HG03342 (cell line): ENCODE results near the gene SLC37A2.
"Not testable (repeated sequence)": the region's sequence is repeated elsewhere in the genome, so short reads cannot be mapped to it uniquely, and the experiment has no call there.

Experiments used
- ATAC-seq: cut with Tn5 transposase; IDR thresholded peaks from one replicate; pipeline ENCODE4 v1.9.1; 2021; ENCODE audit warnings: mild to moderate bottlenecking, moderate library complexity; ENCODE audit not compliant: unreplicated experiment

SLC37A2 gene

DNA sequence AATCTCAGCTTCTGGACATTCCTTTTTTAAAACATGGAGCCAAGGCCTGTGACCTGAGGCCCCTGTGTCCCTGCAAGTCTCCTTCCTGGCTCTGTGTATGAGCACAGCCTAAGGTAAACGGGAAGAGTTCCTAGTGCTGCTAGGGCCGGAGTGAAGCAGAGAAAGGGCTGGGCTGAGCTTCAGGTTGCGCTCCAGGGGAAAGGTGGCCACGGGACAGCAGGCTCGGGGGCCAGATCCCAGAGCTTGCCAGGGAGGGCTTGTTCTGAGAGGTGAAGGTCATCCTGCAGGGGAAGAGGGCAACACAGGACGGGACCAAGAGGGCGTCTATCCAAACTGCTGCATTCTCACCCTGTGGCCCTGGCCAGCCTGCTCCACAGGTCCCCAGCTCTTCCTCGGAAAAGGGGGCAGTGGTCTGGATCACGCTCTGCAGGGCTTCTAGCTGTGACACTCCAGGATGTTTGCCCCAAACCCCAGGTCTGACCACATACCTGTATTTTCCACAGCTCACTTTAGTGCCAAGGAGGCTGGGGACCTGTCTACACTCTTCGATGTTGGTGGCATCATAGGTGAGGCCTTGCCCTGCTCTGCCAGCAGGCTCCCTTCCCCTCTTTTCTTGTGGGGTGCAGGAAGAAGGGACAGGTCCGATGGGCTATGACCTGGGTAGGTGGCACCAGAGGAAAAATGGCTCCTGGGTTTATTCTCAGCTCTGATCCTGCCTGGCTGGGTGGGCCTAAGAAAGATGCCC is 20.4 kb downstream of the SLC37A2 start:
- no peak for ATAC-seq

DNA sequence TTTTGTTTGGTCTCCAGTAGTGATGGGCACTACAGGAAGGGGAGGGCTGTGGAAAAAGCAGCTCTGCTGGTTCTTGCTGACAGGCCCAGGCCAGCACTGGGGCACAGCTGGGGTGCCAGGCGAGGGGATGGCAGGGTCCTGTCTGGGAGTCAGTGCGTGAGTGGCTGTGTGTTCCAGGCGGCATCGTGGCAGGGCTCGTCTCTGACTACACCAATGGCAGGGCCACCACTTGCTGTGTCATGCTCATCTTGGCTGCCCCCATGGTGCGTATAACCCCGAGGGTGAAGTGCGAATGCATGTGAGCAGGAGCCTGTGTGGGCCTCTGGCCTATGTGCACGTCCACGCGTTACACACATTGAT is 20.9 kb downstream of the SLC37A2 start:
- ATAC-seq = no peak

DNA sequence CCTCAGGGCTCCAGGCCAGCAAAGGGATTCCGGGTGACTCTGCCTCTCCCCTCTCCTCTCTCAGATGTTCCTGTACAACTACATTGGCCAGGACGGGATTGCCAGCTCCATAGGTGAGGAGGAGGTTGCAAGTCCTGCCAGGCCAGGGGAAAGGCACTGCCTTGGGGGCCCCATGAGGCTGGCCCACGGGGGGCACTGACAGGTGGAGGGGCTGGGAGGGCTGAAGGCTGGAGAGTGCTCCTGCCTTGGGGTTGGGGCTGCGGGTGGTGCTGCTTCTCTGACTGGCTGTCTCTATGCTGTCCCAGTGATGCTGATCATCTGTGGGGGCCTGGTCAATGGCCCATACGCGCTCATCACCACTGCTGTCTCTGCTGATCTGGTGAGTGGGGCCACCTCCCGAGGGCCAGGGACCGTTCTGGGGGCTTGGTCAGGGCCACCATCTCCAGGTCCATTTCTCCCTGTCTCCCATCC is 21.7 kb downstream of the SLC37A2 start:
- ATAC-seq = no peak

DNA sequence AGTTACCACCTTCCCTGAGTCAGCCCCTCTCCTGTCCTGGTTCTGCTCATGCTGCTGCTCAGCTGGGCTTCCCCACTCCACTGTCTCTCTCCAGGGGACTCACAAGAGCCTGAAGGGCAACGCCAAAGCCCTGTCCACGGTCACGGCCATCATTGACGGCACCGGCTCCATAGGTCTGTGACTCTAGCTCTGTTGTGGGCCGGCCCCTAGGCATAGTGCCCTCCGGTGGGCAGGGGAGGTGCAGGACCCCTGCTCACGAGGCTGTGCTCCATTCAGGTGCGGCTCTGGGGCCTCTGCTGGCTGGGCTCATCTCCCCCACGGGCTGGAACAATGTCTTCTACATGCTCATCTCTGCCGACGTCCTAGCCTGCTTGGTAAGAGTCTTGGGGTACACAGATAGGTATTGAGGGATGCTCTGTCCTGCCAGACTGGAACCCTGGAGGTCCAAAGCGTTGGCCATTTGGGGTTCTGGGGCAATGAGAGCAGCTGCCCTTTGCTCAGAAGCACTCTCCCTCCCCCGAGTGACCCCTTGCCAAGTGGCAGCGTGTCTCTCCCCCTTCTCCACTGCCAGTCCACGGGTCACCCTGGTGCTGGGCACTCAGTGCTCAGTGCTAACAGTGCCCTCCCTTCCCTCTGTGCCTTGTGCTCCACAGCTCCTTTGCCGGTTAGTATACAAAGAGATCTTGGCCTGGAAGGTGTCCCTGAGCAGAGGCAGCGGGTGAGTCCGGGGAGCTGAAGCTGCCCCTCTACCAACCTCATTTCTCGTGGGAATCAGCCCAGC is 22.4 kb downstream of the SLC37A2 start:
- no peak for ATAC-seq

DNA sequence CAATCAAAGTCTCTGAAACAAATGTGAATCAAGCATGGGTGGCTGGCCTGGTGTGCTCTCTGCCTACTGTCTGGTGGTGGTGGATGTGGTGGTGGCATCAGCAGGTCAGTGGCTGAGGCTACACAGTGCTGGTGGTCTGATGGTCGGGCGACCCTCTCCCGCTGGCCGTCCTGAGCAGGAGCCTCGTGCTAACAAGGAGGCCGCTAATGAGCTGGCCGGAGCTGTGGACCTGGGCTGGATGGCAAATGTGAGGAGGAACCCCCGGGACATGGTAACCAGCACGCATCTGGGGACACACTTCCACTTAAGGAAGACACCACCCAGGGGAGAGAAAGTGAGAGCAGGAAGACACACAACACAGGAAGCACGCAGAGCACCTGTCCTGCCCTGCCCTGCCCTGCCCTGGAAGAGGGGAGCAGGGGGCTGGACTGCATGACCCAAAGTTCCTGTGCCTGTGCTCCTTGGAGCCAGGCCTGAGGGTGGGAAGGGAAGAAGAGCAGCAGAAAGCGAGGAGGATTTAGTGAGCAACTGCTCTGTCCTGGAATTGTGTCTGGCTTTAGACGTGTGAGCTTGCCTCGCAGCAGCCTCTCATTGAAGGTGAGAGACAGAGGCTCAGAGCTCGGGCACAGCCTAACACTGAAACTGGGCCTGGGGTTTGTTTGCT is 23.7 kb downstream of the SLC37A2 start:
- no peak for ATAC-seq

DNA sequence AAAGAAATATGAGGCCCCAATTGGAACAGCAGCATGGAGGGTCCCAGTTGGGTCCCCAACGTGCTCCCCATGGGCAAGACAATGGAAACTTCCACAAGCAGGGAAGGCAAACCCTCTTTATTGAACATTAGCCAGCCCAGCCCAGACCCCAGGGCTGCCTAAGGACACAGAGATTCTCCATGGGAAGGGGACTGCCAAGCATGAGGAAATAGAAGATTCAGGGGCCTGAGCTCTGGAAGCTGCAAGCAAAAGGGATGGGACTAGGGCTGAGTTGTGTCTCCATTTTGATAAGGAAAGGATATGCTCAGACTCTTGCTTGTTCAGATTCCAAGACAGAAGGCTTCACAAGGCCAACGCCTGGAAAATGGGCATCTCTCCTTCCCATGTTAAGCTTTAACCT is 25.0 kb downstream of the SLC37A2 start:
- no peak for ATAC-seq

DNA sequence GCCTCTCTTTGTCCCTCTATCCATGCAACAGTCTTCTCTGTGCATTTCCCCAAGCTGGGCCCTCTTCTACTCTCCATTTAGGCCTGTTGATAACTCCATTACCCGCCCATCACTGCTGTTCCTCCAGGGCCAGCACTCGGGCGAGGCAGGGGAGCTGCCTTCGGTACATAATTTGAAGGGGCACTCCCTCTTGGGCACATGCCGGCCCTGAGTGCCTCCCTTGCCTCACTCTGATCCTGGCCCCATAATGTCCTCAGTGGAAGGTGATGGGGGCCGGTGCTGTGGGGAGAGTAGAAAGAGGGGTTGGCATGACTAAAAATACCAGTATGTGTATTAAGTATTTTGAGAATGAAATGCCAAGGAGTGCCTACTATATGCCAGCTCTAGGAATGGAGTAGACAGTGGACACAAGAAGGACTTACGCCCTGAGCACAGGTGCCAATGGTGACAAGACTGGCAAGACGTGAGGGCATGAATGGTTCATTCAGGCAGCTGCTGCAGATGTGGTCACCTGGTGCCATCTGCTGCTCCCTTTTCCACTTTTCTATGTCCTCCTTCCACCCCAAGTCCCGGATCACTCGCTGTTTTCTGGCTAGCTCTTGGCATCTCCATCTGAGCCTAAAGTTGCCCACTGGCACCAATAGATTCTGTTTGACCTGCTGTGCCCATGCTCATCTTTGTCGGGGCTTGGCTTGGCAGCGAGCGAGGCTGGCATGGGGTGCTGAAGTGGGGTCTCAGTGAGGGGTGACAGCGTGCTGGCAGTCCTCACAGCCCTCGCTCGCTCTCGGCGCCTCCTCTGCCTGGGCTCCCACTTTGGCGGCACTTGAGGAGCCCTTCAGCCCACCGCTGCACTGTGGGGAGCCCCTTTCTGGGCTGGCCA is 25.7 kb downstream of the SLC37A2 start:
- ATAC-seq = no peak

DNA sequence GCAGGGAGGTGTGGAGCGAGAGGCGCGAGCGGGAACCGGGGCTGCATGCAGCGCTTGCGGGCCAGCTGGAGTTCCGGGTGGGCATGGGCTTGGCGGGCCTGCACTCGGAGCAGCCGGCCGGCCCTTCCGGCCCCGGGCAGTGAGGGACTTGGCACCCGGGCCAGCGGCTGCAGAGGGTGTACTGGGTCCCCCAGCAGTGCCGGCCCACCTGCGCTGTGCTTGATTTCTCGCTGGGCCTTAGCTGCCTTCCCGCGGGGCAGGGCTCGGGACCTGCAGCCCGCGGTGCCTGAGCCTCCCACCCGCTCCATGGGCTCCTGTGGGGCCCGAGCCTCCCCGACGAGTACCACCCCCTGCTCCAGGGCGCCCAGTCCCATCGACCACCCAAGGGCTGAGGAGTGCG is 26.4 kb downstream of the SLC37A2 start:
- ATAC-seq = not testable (repeated sequence)

DNA sequence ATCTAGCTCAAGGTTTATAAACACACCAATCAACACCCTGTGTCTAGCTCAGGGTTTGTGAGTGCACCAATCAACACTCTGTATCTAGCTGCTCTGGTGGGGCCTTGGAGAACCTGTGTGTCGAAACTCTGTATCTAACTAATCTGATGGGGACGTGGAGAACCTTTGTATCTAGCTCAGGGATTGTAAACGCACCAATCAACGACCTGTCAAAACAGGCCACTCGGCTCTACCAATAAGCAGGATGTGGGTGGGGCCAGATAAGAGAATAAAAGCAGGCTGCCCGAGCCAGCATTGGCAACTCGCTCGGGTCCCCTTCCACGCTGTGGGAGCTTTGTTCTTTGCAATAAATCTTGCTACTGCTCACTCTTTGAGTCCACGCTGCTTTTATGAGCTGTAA is 27.0 kb downstream of the SLC37A2 start:
- not testable (repeated sequence) for ATAC-seq

DNA sequence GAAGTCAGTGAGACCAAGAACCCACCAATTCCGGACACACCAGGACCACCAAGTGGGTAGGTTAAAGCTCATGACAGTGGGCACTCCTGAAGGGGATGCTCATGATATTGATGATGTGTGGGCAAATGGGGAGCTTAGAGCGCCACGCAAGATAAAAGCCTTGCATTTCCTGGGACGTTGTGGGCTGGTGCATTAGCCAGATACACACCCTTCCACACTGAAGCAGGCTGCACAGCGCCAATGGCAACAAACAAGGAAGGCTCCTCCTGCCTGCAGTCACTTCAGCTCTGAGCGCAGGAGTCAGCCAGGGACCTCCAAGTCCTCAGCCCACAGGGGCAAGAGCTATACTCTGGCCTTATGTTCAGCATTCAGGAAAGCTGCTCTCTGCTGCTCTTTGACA is 27.7 kb downstream of the SLC37A2 start:
- ATAC-seq = no peak

DNA sequence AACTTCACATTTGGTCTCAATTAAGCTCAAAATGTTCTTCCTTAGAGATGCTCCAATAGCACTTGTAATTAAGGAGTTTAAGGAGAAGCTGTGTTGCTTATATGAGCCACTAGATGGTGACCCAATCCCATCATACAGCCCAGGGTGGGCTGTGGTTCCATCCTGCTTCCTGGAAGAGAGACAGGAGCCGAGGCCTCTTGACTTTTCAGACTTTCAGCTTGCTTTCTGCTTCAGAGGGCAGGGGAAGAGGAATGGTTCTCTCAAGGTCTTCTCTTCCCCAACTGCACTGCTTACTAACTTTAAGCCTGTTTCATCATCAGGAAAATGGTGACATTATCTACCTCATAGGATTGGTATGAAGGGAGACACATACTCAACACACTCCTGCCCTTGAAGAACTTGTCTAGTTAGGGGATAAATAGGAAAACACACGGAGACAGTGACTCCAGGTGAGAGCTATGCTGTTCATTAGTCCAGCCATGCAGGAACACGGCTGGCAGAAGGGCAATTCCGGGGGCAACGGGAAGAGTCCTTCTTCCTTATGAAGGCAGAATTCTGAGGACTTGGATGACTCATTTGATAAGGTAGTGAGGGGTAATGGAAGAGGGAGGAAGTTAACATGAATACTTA is 28.3 kb downstream of the SLC37A2 start:
- no peak for ATAC-seq

DNA sequence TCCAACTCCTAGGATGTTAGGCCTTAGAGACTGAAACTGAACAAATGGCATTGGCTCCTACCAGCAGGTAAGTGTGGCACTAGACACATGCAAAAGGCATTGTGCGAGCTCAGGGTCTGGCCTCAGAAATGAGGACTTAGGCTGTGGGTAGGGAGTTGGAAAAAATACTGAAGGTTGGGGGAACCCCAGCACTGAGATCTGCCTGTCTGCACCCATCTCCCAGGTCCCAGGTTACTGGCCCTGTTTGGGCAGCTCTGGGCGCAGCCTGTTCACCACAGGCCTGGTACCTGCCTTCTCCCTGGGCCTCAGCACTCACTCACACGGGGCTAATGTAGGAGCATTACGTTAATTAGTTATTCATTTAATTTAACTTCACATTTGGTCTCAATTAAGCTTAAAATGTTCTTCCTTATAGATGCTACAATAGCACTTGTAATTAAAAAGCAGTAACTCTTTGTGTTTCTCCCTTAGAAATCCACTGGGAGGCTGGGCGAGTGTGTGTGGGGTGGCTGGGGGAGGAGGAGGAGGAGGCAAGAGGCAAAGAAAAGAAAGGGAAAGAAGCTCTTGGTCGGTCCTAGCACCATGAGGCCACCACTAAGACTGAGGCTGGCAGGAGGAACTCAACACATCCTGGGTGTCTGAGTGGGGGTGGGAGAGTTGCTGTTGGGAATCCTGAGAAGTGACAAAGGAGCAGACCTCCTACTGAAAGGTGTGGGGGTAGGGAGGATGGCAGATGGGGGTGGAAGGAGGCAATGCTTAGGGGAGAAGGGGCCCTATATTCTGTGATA is 29.0 kb downstream of the SLC37A2 start:
- ATAC-seq = no peak

DNA sequence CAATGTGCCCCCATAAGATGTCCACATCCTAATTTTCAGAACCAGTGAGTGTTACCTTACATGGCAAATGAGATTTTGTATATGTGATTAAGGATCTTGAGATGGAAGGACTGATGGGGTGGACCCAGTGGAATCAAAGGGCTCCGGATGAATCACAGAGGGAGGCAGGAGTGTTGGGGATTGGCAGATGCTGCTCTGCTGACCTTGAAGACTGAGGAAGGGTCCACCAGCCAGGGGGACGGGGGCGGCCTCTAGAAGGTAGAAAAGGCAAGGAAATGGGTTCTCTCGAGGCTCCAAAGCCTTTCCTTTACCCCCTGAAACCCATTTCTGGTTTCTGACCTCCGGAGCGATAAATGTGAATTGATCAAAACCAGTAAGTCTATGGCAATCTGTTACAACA is 29.6 kb downstream of the SLC37A2 start:
- ATAC-seq = no peak

DNA sequence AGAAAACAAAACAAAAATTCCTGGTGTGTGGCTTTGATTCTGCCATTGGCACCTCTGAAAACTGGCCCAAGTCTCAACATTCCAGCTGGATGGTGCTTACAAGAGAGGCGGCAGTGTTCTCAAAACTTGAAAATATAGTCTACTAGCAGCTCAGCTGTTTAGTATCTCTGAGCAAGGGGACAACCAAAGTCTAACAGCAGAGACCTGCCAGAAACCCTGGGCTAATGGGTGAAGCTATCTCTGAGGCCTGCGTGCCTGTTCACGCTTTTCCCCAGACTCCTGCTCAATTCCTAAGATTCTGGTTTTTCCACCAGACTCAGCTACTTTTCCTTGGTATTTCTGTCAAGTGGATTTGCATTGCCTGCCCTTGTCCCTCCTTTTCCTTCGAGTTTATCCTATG is 30.4 kb downstream of the SLC37A2 start:
- no peak for ATAC-seq

DNA sequence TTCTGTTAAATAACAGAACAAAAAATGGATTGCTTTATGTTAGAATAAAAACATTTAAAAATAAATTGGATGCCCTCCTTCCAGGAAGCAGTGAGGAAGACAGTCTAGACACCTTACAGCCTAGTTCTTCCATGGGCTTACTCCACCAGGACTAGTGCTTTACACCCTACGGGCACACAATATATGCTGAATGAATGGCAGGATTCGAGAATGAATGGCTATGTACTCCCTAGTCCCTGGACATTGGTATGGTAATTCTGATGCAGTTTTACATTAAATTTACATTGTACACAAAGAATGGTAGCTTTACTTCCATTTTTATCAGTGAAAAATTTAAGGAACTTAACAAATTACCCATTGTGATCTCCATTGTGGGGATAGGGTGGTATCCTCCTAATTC is 31.6 kb downstream of the SLC37A2 start:
- ATAC-seq = no peak

DNA sequence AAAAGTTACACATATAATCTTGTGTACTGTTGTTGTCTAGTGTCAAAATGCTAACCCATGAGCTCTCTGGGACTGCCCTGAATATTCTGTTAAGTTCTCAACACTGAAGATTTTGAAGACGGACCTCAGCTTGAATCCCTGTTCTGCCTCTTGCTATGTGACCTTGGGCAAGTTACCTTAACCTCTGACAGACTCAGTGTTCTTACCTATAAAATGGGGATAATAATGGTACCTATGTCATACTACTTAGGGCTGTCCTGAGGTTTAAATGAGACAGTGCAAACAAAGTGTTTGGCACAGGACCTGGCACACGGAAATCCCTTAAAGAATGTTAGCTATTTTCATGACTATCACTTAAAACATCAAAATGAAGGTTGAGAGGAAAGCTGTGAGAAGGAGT is 37.0 kb downstream of the SLC37A2 start:
- no peak for ATAC-seq

DNA sequence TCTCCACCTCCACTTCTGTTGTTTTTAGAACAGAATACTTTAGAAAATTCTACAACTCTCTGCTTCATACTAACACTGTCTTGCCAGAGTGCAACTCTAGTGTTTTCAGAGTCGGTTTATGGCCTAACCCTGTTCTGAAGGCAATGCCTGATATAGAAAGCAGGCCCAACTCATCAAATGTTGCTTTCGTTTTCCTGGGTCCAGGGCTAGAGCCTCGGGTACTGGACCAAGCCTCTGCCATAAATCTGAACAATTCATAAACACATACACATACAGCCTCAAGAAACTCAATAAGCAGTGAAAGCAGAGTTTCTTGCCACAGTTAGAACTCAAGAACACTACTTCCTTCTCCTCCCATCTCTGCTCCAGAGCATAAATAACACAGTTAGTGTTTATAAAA is 38.5 kb downstream of the SLC37A2 start:
- ATAC-seq = no peak

DNA sequence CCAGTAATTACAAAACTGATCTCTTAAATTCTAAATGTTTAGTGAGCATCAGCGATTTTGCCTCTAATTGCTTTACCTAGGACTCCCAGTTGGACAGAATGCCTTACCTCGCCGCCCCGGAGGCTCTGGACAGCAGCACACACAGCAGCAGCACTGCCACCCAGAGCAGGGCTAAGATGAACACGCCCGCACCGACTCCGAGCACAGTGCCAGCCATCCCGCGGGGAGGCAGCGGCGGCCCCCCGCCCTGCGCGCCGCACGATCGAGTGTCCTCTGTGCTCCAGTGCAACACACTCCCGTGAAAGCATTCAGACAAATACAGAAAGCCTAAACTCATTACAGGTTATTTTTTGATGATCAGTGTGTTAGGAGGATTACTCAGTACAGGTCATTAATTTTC is 38.9 kb downstream of the SLC37A2 start:
- no peak for ATAC-seq

DNA sequence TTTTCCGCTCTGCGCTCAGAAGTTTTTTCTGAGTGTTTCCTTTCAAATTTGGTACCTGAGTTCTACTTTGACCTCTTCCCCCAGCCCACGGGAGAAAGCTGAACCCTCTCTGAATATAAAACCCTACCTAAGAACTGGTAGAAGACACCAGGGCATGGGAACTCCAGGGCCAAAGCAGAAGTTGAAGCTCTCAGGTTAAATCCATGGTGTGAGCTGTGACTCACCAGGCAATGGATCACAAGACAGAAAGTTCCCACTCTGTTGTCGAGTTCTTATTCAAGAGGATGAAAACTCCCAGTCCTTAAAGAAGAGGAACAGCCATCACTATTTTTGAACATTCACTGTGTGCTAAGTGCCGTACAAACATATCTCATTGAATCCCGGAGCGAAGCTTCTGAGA is 39.4 kb downstream of the SLC37A2 start:
- no peak for ATAC-seq

DNA sequence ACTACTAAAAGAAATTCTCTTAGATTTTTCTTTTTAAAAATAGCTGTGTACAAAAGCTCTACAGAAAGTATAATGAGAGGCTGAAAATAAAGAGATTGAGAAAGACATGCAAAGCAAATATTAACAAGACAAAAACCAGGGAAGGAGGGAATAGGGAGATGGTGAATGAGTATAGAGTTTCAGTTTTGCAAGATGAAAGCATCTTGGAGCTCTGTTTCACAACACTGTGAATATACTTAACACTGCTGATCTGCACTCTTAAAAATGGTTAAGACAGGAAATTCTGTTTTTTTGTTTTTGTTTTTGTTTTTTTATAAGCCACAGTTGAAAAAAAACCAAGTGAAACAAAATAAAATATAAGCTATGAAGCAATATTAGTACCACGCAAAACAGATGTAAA is 42.8 kb downstream of the SLC37A2 start:
- no peak for ATAC-seq
